ENCODE measurements around the gene USP12. TPM values are rescaled to one million over a fixed set of nuclear protein-coding genes. Genes with fewer than 3 reads are reported as not detected.

The USP12 gene
- total RNA-seq, 1 donor from 2014 or later = 21.4 TPM

- no peaks in the 10 kb centered on the region for H3K27me3 Mint-ChIP-seq (ENCODE audit: low read depth)
- H3K27ac Mint-ChIP-seq (ENCODE audit: unreplicated experiment) = no peak overlapping the region
- no peak overlapping the region for H3K4me3 Mint-ChIP-seq
- no peaks in the 10 kb centered on the region for H3K9me3 Mint-ChIP-seq
- peaks cover under 1% of the 10 kb centered on the region for H3K36me3 Mint-ChIP-seq (ENCODE audit: low read depth)
- H3K4me1 Mint-ChIP-seq = peaks cover 6% of the 10 kb centered on the region
- no peak for TF ChIP-seq CTCF (conservative IDR thresholded peaks at IDR 0.05)
- no peak for DNase-seq (ENCODE audit: low read depth, low spot score)
Observed at GRCh38 chr13:27044837-27045570, 126.6 kb downstream of the USP12 start.

- no peak for TF ChIP-seq CTCF (conservative IDR thresholded peaks at IDR 0.05)
- H3K4me1 Mint-ChIP-seq = peaks cover 6% of the 10 kb centered on the region
- H3K4me3 Mint-ChIP-seq = no peak overlapping the region
- no peaks in the 10 kb centered on the region for H3K27me3 Mint-ChIP-seq (ENCODE audit: low read depth)
- no peaks in the 10 kb centered on the region for H3K36me3 Mint-ChIP-seq (ENCODE audit: low read depth)
- no peak for DNase-seq (ENCODE audit: low read depth, low spot score)
- no peak overlapping the region for H3K27ac Mint-ChIP-seq (ENCODE audit: unreplicated experiment)
- H3K9me3 Mint-ChIP-seq = no peaks in the 10 kb centered on the region
Observed at GRCh38 chr13:27043013-27043412, 128.6 kb downstream of the USP12 start.

- Mint-ChIP-seq H3K4me3 (no peak overlapping the region), H3K36me3 (ENCODE audit: low read depth) (no peaks in the 10 kb centered on the region), H3K4me1 (peaks cover 9% of the 10 kb centered on the region), H3K9me3 (no peaks in the 10 kb centered on the region), H3K27me3 (ENCODE audit: low read depth) (peaks cover 10% of the 10 kb centered on the region), H3K27ac (ENCODE audit: unreplicated experiment) (no peak overlapping the region)
- DNase-seq (ENCODE audit: low read depth, low spot score) = no peak
- TF ChIP-seq CTCF (conservative IDR thresholded peaks at IDR 0.05) = no peak
Observed at GRCh38 chr13:27041341-27041740, 130.3 kb downstream of the USP12 start.

GRCh38 chr13:27040826-27041108 lies 130.8 kb downstream of the USP12 start:
- Mint-ChIP-seq H3K27ac (ENCODE audit: unreplicated experiment) (no peak overlapping the region), H3K4me1 (peaks cover 14% of the 10 kb centered on the region), H3K27me3 (ENCODE audit: low read depth) (peaks cover 15% of the 10 kb centered on the region), H3K4me3 (no peak overlapping the region), H3K36me3 (ENCODE audit: low read depth) (no peaks in the 10 kb centered on the region), H3K9me3 (no peaks in the 10 kb centered on the region)
- no peak for DNase-seq (ENCODE audit: low read depth, low spot score)
- TF ChIP-seq CTCF (conservative IDR thresholded peaks at IDR 0.05) = no peak

GRCh38 chr13:27039171-27039701 lies 132.4 kb downstream of the USP12 start:
- no peaks in the 10 kb centered on the region for H3K9me3 Mint-ChIP-seq
- H3K4me3 Mint-ChIP-seq = no peak overlapping the region
- no peak for DNase-seq (ENCODE audit: low read depth, low spot score)
- TF ChIP-seq CTCF (conservative IDR thresholded peaks at IDR 0.05) = no peak
- H3K4me1 Mint-ChIP-seq = peaks cover 25% of the 10 kb centered on the region
- peaks cover 29% of the 10 kb centered on the region for H3K27me3 Mint-ChIP-seq (ENCODE audit: low read depth)
- no peak overlapping the region for H3K27ac Mint-ChIP-seq (ENCODE audit: unreplicated experiment)
- H3K36me3 Mint-ChIP-seq (ENCODE audit: low read depth) = no peaks in the 10 kb centered on the region

Data from neural crest cell (in vitro differentiated cells).